Effector CD8-positive, alpha-beta T cell (primary cell): ENCODE data around the gene NMNAT2.

Experiments used
- DNase-seq: peaks from one replicate; lab custom pipeline; 2025; lab: John Stamatoyannopoulos, UW

NMNAT2 gene

DNA sequence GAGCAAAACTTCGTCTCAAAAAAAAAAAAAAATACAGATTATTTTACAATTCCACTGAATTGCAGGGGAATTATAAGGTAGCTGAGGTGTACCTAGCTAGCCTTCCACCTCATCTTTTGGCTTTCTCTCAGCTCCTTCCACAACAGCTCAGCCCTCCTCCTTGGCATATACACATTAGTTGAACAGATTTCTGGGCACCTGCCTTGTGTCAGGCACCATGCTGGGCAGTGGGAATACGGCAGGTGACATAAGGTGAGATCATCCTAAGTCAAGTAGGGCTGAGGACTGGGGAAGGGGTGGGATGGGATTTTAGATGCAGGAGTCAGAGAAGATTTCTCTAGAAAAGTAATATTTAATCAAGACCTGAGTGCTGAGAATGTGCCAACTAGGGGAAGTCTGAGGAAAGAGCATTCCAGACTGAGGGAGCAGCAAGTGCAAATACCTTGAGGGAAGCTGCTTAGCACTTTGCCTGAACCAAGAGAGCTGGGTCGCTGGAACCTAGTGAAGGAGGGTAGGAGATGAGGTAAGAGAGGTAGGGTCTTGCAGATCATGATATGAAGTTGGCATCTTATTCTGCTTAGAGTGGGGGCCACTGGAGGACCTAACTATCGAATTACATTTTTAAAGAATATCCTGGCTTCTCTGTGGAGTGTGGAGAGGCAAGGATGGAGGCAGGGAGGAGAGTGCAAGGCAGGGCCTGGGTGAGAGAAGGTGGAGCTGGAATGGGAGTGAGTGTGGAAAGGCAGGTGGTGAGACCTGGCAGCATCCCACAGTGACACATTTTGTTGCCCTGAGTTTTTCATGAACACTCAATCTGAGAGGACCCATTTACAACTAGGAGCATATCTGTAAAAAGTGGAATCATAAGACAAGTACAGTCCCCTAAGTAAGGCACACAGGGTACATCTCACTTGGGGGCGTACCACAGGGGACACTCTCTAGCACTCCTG lies 203.9 kb downstream of the NMNAT2 start:
- no peak for DNase-seq

DNA sequence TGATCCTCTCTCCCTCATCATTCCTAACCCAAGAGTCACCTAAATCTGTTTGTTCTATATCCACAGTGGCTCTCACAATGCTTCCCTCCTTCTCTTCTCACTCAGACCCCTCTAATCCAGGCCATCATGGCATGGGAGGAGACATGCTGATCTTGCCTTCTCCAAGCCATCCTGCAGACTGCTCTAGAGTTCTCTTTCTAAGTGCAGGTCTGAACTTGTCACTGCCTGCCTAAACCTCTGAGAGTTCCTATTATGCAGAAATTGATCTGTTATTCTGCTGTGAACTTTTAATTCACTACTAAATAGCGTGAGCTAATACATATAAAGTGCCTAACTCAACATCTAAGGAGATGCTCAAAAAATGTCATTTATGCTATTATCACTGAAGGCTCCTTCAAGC lies 205.3 kb downstream of the NMNAT2 start:
- no peak for DNase-seq

DNA sequence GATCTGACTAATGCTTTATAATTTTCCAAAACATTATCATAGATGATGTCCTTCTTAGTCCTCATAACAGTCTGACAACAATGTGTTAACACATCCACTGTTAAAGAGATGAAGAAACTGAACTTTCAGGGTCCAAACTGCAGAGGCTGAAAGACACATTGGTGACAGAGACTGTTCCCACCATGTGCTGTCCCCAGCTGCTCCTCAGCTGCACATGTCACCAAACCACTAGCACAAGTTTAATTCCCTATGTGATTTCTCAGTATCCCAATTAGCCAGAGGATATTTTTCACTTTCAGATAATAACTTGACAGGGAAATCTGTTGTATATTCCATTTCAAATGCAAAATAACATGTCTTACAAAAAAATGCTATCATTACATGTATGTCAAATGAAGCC lies 207.5 kb downstream of the NMNAT2 start:
- no peak for DNase-seq

DNA sequence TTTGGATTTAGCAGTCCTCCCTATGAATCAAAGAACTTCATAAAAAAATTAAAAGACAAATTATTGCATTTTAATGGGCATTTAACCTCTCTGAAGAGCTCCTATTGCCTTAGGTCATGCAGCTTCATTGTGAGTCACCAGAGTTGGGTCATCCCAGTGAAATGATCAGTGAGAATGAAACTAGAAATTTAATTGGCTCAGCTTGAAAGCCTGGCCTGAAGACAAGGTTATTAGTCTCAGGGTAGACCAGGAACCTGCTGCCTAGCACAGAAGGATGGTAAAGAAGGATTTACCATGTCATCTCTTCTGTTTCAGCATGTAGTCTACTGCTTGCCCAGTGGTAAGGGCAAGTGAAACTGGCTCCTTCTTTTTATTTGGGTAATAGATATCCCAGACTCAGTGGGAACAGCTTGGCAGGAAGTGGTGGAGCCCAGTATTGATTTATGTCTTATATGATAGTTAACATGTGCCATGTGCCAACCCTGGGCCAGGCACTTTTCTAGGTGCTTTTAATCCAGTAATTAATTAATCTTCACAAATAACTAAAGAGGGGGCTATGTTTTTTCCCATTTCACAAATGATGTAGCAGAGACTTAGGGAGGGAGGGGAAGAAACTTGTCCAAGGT lies 208.5 kb downstream of the NMNAT2 start:
- DNase-seq: no peak

DNA sequence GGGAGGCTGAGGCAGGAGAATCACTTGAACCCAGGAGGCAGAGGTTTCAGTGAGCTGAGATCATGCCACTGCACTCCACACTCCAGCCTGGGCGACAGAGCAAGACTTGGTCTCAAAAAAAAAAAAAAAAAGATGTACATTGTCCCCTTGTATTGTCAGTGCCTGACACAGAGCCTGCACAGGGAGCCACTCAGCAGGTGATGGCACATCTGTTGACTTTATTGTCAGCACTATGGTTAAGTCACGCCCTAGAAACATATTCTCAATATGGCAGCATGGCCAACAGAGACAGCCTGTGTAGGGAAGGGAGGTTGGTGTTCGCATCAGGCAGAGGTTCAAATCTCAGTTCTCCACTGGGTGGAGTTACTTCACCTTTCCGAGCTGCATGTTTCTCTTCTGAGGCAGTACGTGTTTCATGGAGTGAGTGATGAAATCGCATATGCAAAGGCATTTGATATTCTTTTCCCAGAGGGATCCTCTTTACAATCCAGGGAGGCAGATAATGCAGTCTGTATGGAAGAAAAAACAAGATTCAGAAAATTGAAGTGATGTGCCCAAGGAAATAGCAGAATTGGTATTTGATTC lies 211.6 kb downstream of the NMNAT2 start:
- no peak for DNase-seq

DNA sequence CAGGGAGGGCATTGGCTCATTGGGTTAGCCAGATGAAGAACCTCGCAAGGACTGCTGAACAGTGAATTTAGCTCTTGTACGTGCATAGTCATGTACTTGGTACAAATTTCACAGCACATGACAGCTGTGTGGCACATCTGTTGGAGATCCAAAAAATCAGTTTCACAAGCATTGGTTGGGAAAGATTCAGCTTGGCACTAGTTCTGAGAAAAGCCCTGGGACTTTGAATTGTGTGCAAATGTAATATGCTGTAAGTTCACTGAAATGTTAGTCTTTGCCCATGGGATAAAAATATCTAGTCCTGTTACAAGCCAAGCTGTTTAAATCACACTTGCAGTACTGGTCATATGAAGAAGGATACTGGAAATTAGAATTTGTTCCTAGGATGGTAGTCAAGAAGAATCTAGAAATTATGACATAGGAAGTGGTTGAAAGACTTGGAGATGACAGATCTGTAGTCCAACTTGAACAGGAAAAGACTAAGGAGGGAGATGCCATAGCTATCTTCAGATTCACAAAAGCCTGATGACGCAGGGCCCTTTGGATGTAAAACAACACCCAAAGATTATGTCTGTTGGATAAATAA lies 212.9 kb downstream of the NMNAT2 start:
- no peak for DNase-seq

DNA sequence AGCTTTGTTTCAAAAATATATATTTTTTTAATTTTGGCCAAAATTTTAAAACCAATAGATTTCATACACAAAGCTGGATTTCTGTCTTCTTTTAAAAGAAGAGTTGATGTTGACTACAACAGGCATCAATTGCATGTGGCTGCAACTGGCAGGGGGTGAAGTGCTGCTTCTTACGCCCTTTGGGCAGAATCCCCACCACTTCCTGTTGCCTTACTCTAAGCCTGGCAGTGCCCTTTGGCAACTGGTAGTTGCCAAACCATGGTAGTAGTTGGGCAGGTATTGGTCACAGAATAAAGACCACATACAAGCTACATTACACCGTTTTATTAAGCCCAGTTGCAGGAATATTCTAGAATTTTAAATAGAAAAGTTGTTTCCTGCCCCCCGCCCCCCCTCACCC lies 215.1 kb downstream of the NMNAT2 start:
- no peak for DNase-seq

DNA sequence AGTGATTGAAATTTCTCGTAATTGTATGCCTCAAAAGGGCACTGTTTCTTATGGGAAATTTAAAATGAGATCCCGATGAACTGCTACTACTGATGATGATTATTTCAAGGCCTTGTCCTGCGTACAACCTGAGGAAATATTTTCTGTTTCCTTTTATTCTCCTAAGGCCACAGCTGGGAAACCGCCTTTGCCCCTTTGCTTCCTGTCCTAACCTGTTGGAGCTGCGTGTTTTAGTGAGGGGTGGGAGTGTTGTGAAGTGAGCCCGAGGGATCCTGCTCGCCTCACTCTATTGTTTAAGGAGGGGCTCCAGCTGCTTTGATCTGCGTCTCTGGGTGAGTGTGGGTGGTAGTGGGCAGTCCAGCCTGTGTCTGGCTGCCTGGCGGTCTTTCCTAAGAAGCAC lies 217.7 kb downstream of the NMNAT2 start:
- DNase-seq: no peak

DNA sequence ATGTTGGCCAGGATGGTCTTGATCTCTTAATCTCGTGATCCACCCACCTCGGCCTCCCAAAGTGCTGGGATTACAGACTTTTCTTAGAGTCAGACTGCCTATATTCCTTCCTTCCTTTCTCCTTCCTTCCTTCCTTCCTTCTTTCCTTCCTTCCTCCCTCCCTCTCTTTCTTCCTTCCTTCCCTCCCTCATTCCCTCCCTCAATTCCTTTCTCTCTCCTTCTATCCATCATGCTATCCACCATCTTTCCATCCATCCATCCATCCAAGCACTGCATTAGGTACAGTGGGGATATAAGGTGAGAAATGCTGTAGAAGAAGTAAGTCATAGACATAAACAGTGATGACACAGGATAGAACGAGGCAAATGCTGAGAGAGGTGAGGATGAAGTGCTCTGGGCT lies 218.9 kb downstream of the NMNAT2 start:
- DNase-seq: no peak

DNA sequence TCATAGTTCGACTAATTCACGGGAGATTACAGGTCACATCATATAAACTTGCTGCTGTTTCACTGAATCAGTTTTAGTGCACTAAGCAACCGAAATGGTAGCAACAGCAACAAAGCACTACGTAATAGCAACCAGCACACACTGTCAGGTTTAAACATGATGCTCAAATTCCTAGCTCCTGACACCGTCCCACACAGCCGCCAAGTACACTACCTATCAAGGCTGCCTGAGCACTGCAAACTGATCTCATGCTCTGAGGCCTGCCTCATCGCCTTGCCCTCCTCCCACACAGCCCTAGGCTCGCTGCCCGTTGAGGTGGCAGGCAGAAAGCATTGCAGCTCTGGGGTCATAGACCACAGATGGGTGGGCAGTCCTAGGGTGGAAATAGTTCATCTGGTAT lies 219.7 kb downstream of the NMNAT2 start:
- DNase-seq: no peak
